Calu3 (cell line): ENCODE data around the gene MINDY4. TPM values are rescaled to one million over a fixed set of nuclear protein-coding genes. Genes with fewer than 3 reads are reported as not detected.

ENCODE experiments used
- BruUV-seq: library from RNA; stranded (reverse); fragments of 400-500 nt; replicated peaks from 2 replicates; lab custom pipeline; 2021; lab: Mats Ljungman, UMichigan
- CTCF ChIA-PET: fragments of 300-600 bp; sonication (Branson Sonifier 250); formaldehyde crosslinking; loops from one replicate; lab custom pipeline; 2022; ENCODE audit warnings: antibody characterized with exemption; lab: Charles Lee
- DNase-seq: peaks from one replicate; pipeline ENCODE4 v3.0.0; 2022
- H3K27ac Mint-ChIP-seq: one replicate; pipeline ENCODE4 v1.8.0; 2022; ENCODE audit warnings: mixed read lengths; ENCODE audit not compliant: unreplicated experiment
- H3K27me3 Mint-ChIP-seq: one replicate; pipeline ENCODE4 v1.8.0; 2022; ENCODE audit warnings: mixed read lengths; ENCODE audit not compliant: unreplicated experiment
- H3K36me3 Mint-ChIP-seq: one replicate; pipeline ENCODE4 v1.8.0; 2022; ENCODE audit warnings: mild to moderate bottlenecking, moderate library complexity, mixed read lengths; ENCODE audit not compliant: insufficient read depth, unreplicated experiment
- H3K4me1 Mint-ChIP-seq: one replicate; pipeline ENCODE4 v1.8.0; 2022; ENCODE audit warnings: mild to moderate bottlenecking, low read depth, mixed read lengths; ENCODE audit not compliant: unreplicated experiment
- H3K4me3 Mint-ChIP-seq: one replicate; pipeline ENCODE4 v1.8.0; 2022; ENCODE audit warnings: mild to moderate bottlenecking, low read depth, moderate library complexity, mixed read lengths; ENCODE audit not compliant: unreplicated experiment
- H3K9me3 Mint-ChIP-seq: one replicate; pipeline ENCODE4 v1.8.0; 2022; ENCODE audit warnings: low read depth, mixed read lengths; ENCODE audit not compliant: unreplicated experiment
- CTCF ChIP-seq: fragments of 200-600 bp; IDR thresholded peaks from one replicate; pipeline ENCODE4 v1.8.0; 2022; ENCODE audit warnings: antibody characterized with exemption; ENCODE audit not compliant: unreplicated experiment
- intact Hi-C: fragments of 100-400 bp; cut with micrococcal nuclease; formaldehyde crosslinking; loops from one replicate; pipeline ENCODE4 v1.10.0; 2022; ENCODE audit not compliant: unreplicated experiment
- total RNA-seq: library from RNA; stranded (reverse); gene quantifications from 2 replicates; pipeline ENCODE4 v1.2.3, GENCODE V29; 2022

MINDY4 gene
- total RNA-seq, 1 experiment from 2014 or later, result 12.4 TPM

GRCh38 chr7:30923774-30924413 lies 152.7 kb downstream of the MINDY4 start:
- Mint-ChIP-seq H3K36me3 (no peaks in the 10 kb centered on the region), H3K27me3 (no peaks in the 10 kb centered on the region), H3K9me3 (no peaks in the 10 kb centered on the region), H3K4me1 (peaks cover 21% of the 10 kb centered on the region), H3K4me3 (no peak overlapping the region), H3K27ac (no peak overlapping the region)
- intact Hi-C loops, result no loop called here
- no peak for TF ChIP-seq CTCF
- DNase-seq, result peak; percentile 0
- CTCF ChIA-PET, result interaction anchor here (0.6 kb wide), 1 partner anchor 26 kb away, joined by 10 read pairs; no protein-coding TSS in a partner anchor
- BruUV-seq, result no TSS peak

GRCh38 chr7:30924624-30925023 lies 153.4 kb downstream of the MINDY4 start:
- Mint-ChIP-seq H3K27ac (no peak overlapping the region), H3K4me3 (no peak overlapping the region), H3K36me3 (no peaks in the 10 kb centered on the region), H3K9me3 (no peaks in the 10 kb centered on the region), H3K27me3 (no peaks in the 10 kb centered on the region), H3K4me1 (peaks cover 21% of the 10 kb centered on the region)
- no peak for TF ChIP-seq CTCF
- BruUV-seq, result no TSS peak
- peak; percentile 0 for DNase-seq
- CTCF ChIA-PET, result interaction anchor here (0.6 kb wide), 1 partner anchor 27 kb away, joined by 10 read pairs; no protein-coding TSS in a partner anchor
- intact Hi-C loops, result no loop called here

GRCh38 chr7:30925117-30925516 lies 153.9 kb downstream of the MINDY4 start:
- intact Hi-C loops, result no loop called here
- Mint-ChIP-seq H3K4me1 (peaks cover 16% of the 10 kb centered on the region), H3K27me3 (no peaks in the 10 kb centered on the region), H3K36me3 (no peaks in the 10 kb centered on the region), H3K27ac (no peak overlapping the region), H3K4me3 (no peak overlapping the region), H3K9me3 (no peaks in the 10 kb centered on the region)
- no TSS peak for BruUV-seq
- CTCF ChIA-PET, result no interaction called here
- no peak for TF ChIP-seq CTCF
- no peak for DNase-seq

- BruUV-seq, result no TSS peak
- Mint-ChIP-seq H3K27me3 (no peaks in the 10 kb centered on the region), H3K4me3 (no peak overlapping the region), H3K4me1 (peaks cover 16% of the 10 kb centered on the region), H3K27ac (no peak overlapping the region), H3K9me3 (no peaks in the 10 kb centered on the region), H3K36me3 (no peaks in the 10 kb centered on the region)
- no peak for TF ChIP-seq CTCF
- intact Hi-C loops, result no loop called here
- no peak for DNase-seq
- CTCF ChIA-PET, result no interaction called here
Measured at GRCh38 chr7:30925913-30926312, 154.7 kb downstream of the MINDY4 start.
